HG02973 (cell line): ENCODE data around the gene ZNF567.

Experiments
- ATAC-seq: cut with Tn5 transposase; IDR thresholded peaks from one replicate; pipeline ENCODE4 v1.9.1; 2021; ENCODE audit warnings: moderate library complexity; ENCODE audit not compliant: unreplicated experiment

ZNF567 gene

DNA sequence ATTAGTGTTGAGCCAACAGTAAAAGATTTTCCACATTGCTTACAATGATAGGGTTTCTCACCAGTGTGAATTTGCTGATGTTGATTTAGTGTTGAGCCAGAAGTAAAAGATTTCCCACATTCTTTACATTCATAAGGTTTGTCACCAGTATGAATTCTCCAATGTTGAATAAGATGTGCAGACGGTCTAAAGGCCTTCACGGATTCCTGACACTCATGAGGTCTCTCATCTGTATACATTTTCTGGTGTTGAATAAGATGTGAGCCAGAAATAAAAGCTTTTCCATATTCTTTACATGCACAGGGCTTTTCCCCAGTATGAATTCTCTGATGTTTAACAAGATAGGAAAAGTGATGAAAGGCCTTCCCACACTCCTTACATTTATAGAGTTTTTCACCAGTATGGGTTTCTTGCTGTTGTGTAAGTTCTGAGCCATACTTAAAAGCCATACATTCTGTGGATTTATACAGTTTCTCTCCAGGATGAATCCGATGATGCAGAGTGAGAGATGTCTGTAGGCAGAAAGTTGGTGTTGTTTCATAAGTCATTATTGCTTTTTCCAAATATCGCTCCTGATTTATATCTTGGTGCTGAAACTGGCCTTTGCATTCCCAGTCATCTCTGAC, 62.8 kb downstream of the ZNF567 start:
- no peak for ATAC-seq
